ENCODE data around the gene MTO1. TPM values are rescaled to one million over a fixed set of nuclear protein-coding genes. Genes with fewer than 3 reads are reported as not detected.
"Not testable (repeated sequence)": the region's sequence is repeated elsewhere in the genome, so short reads cannot be mapped to it uniquely, and the experiment has no call there.

The MTO1 gene
- total RNA-seq, 1 donor from 2014 or later, result 33.3 TPM

- H3K4me1 Mint-ChIP-seq (ENCODE audit: low read depth); H3K27ac Mint-ChIP-seq; intact Hi-C loops (cut with micrococcal nuclease); DNase-seq (ENCODE audit: low spot score); H3K27me3 Mint-ChIP-seq (ENCODE audit: insufficient read depth); H3K36me3 Mint-ChIP-seq (ENCODE audit: low read depth); H3K9me3 Mint-ChIP-seq; H3K4me3 Mint-ChIP-seq: not testable (repeated sequence)
Observed at GRCh38 chr6:73551115-73551514, 89.6 kb downstream of the MTO1 start.

GRCh38 chr6:73555380-73555949, 93.9 kb downstream of the MTO1 start:
- H3K27ac Mint-ChIP-seq; H3K36me3 Mint-ChIP-seq (ENCODE audit: low read depth); intact Hi-C loops (cut with micrococcal nuclease); H3K27me3 Mint-ChIP-seq (ENCODE audit: insufficient read depth); H3K4me1 Mint-ChIP-seq (ENCODE audit: low read depth); DNase-seq (ENCODE audit: low spot score); H3K9me3 Mint-ChIP-seq; H3K4me3 Mint-ChIP-seq: not testable (repeated sequence)

- Mint-ChIP-seq H3K9me3 (no peaks in the 10 kb centered on the region), H3K36me3 (ENCODE audit: low read depth) (no peaks in the 10 kb centered on the region), H3K4me1 (ENCODE audit: low read depth) (peaks cover 8% of the 10 kb centered on the region), H3K4me3 (no peak overlapping the region), H3K27ac (no peak overlapping the region), H3K27me3 (ENCODE audit: insufficient read depth) (no peaks in the 10 kb centered on the region)
- intact Hi-C loops (cut with micrococcal nuclease), result no loop called here
- DNase-seq (ENCODE audit: low spot score), result no peak
Observed at GRCh38 chr6:73556836-73557235, 95.3 kb downstream of the MTO1 start.

Other genes with a start within 250 kb of the MTO1 start
- not detected in 2 replicates for gene KHDC1L, start 236.2 kb upstream of the MTO1 start, total RNA-seq
- gene KHDC1, start 198.5 kb upstream of the MTO1 start, total RNA-seq, result 4.8 and 6.4 TPM in 2 replicates
- not detected in 2 replicates for gene DPPA5, start 107.5 kb upstream of the MTO1 start, total RNA-seq
- not detected in 2 replicates for gene KHDC3L, start 99.1 kb upstream of the MTO1 start, total RNA-seq
- 1.2 TPM in 1 of 2 replicates, not detected in the other for gene OOEP, start 91.8 kb upstream of the MTO1 start, total RNA-seq
- gene DDX43, start 66.9 kb upstream of the MTO1 start, total RNA-seq, result 0.44 and 0.66 TPM in 2 replicates
- 47.6 and 51.1 TPM in 2 replicates for gene CGAS, start 9.4 kb upstream of the MTO1 start, total RNA-seq
- 8,439 and 8,694 TPM in 2 replicates for gene EEF1A1, start 59.3 kb downstream of the MTO1 start, total RNA-seq
- gene SLC17A5, start 192.3 kb downstream of the MTO1 start, total RNA-seq, result 4.5 and 5.1 TPM in 2 replicates
- gene CD109, start 234.5 kb downstream of the MTO1 start, total RNA-seq, result 27.1 and 29.3 TPM in 2 replicates

Measured in activated T-helper 1 cell treated with anti-CD3 and anti-CD28 coated beads, Interleukin-12 subunit alpha, Interleukin-12 subunit beta, Interleukin-2, Interleukin-4 antibody, amounts not matched to agents 30 ng/mL and 10 ng/mL and 1 ng/mL, durations not matched to agents 14 hours and 24 hours and 36 hours (primary cell).